Measurements from ENCODE around the gene INMT. TPM values are rescaled to one million over a fixed set of nuclear protein-coding genes. Genes with fewer than 3 reads are reported as not detected.

The INMT gene
- total and polyA plus RNA-seq, 2 experiments from 2014 or later, result 0.09 TPM; not detected in 1

- in situ Hi-C loops (cut with MboI), result no loop called here
- peaks cover 46% of the 10 kb centered on the region for H3K27me3 ChIP-seq (replicated peaks; ENCODE audit: insufficient read depth)
- H4K20me1 ChIP-seq (ENCODE audit: insufficient read depth), result no peaks in the 10 kb centered on the region
- no peaks in the 10 kb centered on the region for H3K79me2 ChIP-seq (ENCODE audit: insufficient read depth)
- no peaks in the 10 kb centered on the region for H3K9me2 ChIP-seq (ENCODE audit: insufficient read depth)
- TF ChIP-seq EZH2 (IDR thresholded peaks at IDR 0.05; ENCODE audit: insufficient read depth, poor library complexity, severe bottlenecking), result no peak
- TF ChIP-seq EZH2phosphoT487 (IDR thresholded peaks at IDR 0.05; ENCODE audit: insufficient read depth, low read depth), result no peak
- H3K36me3 ChIP-seq (ENCODE audit: low read depth), result no peaks in the 10 kb centered on the region
- no peak for DNase-seq
- no peak overlapping the region for H3K27ac ChIP-seq
- no peak overlapping the region for H3K4me3 ChIP-seq
- no peaks in the 10 kb centered on the region for H3K9me3 ChIP-seq (ENCODE audit: low read depth)
- no peaks in the 10 kb centered on the region for H3K4me1 ChIP-seq (ENCODE audit: insufficient read depth)
- no peak overlapping the region for H3K9ac ChIP-seq
- no peaks in the 10 kb centered on the region for H3F3A ChIP-seq (ENCODE audit: insufficient read depth)
- H3K4me2 ChIP-seq (ENCODE audit: unreplicated experiment), result no peak overlapping the region
- 61 to 63% methylated on average over 6 of the region's 6 CpGs for WGBS, 2 experiments (ENCODE audit: low coverage in 1 of 2, low lambda C conversion rate in 2 of 2, missing lambda C conversion rate in 2 of 2)
- H2AFZ ChIP-seq, result no peak overlapping the region
These were observed 23.3 kb upstream of the INMT start for GRCh38 chr7:30728591-30729100.

- in situ Hi-C loops (cut with MboI), result no loop called here
- H3K27me3 ChIP-seq (replicated peaks; ENCODE audit: insufficient read depth), result peaks cover 45% of the 10 kb centered on the region
- no peak for DNase-seq
These were observed 22.3 kb upstream of the INMT start for GRCh38 chr7:30729642-30730041.

GRCh38 chr7:30730097-30730496 lies 21.8 kb upstream of the INMT start:
- Histone ChIP-seq H3K79me2 (ENCODE audit: insufficient read depth) (no peaks in the 10 kb centered on the region), H3K9me2 (ENCODE audit: insufficient read depth) (no peaks in the 10 kb centered on the region), H3K9ac (no peak overlapping the region), H3F3A (ENCODE audit: insufficient read depth) (no peaks in the 10 kb centered on the region), H4K20me1 (ENCODE audit: insufficient read depth) (no peaks in the 10 kb centered on the region), H3K4me1 (ENCODE audit: insufficient read depth) (no peaks in the 10 kb centered on the region), H2AFZ (no peak overlapping the region), H3K27me3 (replicated peaks; ENCODE audit: insufficient read depth) (peaks cover 44% of the 10 kb centered on the region), H3K27ac (no peak overlapping the region), H3K4me2 (ENCODE audit: unreplicated experiment) (no peak overlapping the region), H3K36me3 (ENCODE audit: low read depth) (no peaks in the 10 kb centered on the region), H3K9me3 (ENCODE audit: low read depth) (no peaks in the 10 kb centered on the region), H3K4me3 (no peak overlapping the region)
- in situ Hi-C loops (cut with MboI), result no loop called here
- no peak for TF ChIP-seq EZH2 (IDR thresholded peaks at IDR 0.05; ENCODE audit: insufficient read depth, poor library complexity, severe bottlenecking)
- WGBS, 2 experiments (ENCODE audit: low coverage in 1 of 2, low lambda C conversion rate in 2 of 2, missing lambda C conversion rate in 2 of 2), result 64 to 74% methylated on average over 2 of the region's 2 CpGs
- DNase-seq, result no peak

More at GRCh38 chr7:30729642-30730041, 22.3 kb upstream of the INMT start:
- Histone ChIP-seq H3K79me2 (ENCODE audit: insufficient read depth) (no peaks in the 10 kb centered on the region), H3K27ac (no peak overlapping the region), H2AFZ (no peak overlapping the region), H3K4me2 (ENCODE audit: unreplicated experiment) (no peak overlapping the region), H3F3A (ENCODE audit: insufficient read depth) (no peaks in the 10 kb centered on the region), H4K20me1 (ENCODE audit: insufficient read depth) (no peaks in the 10 kb centered on the region), H3K4me1 (ENCODE audit: insufficient read depth) (no peaks in the 10 kb centered on the region), H3K9me3 (ENCODE audit: low read depth) (no peaks in the 10 kb centered on the region), H3K4me3 (no peak overlapping the region), H3K9me2 (ENCODE audit: insufficient read depth) (no peaks in the 10 kb centered on the region), H3K36me3 (ENCODE audit: low read depth) (no peaks in the 10 kb centered on the region), H3K9ac (no peak overlapping the region)
- TF ChIP-seq EZH2 (IDR thresholded peaks at IDR 0.05; ENCODE audit: insufficient read depth, poor library complexity, severe bottlenecking) (no peak), EZH2phosphoT487 (IDR thresholded peaks at IDR 0.05; ENCODE audit: insufficient read depth, low read depth) (no peak)
- WGBS, 2 experiments (ENCODE audit: low coverage in 1 of 2, low lambda C conversion rate in 2 of 2, missing lambda C conversion rate in 2 of 2), result 18 to 23% methylated on average over 2 of the region's 2 CpGs

- Histone ChIP-seq H3K27me3 (replicated peaks; ENCODE audit: insufficient read depth) (peaks cover 45% of the 10 kb centered on the region), H3K36me3 (ENCODE audit: low read depth) (no peaks in the 10 kb centered on the region), H3K9me3 (ENCODE audit: low read depth) (no peaks in the 10 kb centered on the region), H3K4me1 (ENCODE audit: insufficient read depth) (no peaks in the 10 kb centered on the region), H3K9me2 (ENCODE audit: insufficient read depth) (no peaks in the 10 kb centered on the region), H3K79me2 (ENCODE audit: insufficient read depth) (no peaks in the 10 kb centered on the region), H2AFZ (no peak overlapping the region), H3K9ac (no peak overlapping the region), H4K20me1 (ENCODE audit: insufficient read depth) (no peaks in the 10 kb centered on the region), H3K4me3 (no peak overlapping the region), H3K27ac (no peak overlapping the region), H3F3A (ENCODE audit: insufficient read depth) (no peaks in the 10 kb centered on the region), H3K4me2 (ENCODE audit: unreplicated experiment) (no peak overlapping the region)
- DNase-seq, result no peak
- in situ Hi-C loops (cut with MboI), result no loop called here
- 46% methylated on average over 4 of the region's 4 CpGs for WGBS, 2 experiments (ENCODE audit: low coverage in 1 of 2, low lambda C conversion rate in 2 of 2, missing lambda C conversion rate in 2 of 2)
- TF ChIP-seq EZH2 (IDR thresholded peaks at IDR 0.05; ENCODE audit: insufficient read depth, poor library complexity, severe bottlenecking) (no peak), EZH2phosphoT487 (IDR thresholded peaks at IDR 0.05; ENCODE audit: insufficient read depth, low read depth) (no peak)
These were observed 20.9 kb upstream of the INMT start for GRCh38 chr7:30730996-30731395.

GRCh38 chr7:30731581-30731980 lies 20.4 kb upstream of the INMT start:
- no peaks in the 10 kb centered on the region for H3K36me3 ChIP-seq (ENCODE audit: low read depth)
- no peaks in the 10 kb centered on the region for H4K20me1 ChIP-seq (ENCODE audit: insufficient read depth)
- 61 to 68% methylated on average over 11 of the region's 11 CpGs for WGBS, 2 experiments (ENCODE audit: low coverage in 1 of 2, low lambda C conversion rate in 2 of 2, missing lambda C conversion rate in 2 of 2)
- TF ChIP-seq EZH2 (IDR thresholded peaks at IDR 0.05; ENCODE audit: insufficient read depth, poor library complexity, severe bottlenecking), result no peak
- no peak for TF ChIP-seq EZH2phosphoT487 (IDR thresholded peaks at IDR 0.05; ENCODE audit: insufficient read depth, low read depth)
- H3K9me3 ChIP-seq (ENCODE audit: low read depth), result no peaks in the 10 kb centered on the region
- no peaks in the 10 kb centered on the region for H3K9me2 ChIP-seq (ENCODE audit: insufficient read depth)
- H3K4me1 ChIP-seq (ENCODE audit: insufficient read depth), result no peaks in the 10 kb centered on the region
- peaks cover 51% of the 10 kb centered on the region for H3K27me3 ChIP-seq (replicated peaks; ENCODE audit: insufficient read depth)
- H2AFZ ChIP-seq, result no peak overlapping the region
- no peak overlapping the region for H3K4me3 ChIP-seq
- H3K79me2 ChIP-seq (ENCODE audit: insufficient read depth), result no peaks in the 10 kb centered on the region
- no peak overlapping the region for H3K27ac ChIP-seq
- no peak overlapping the region for H3K4me2 ChIP-seq (ENCODE audit: unreplicated experiment)
- in situ Hi-C loops (cut with MboI), result no loop called here
- no peak for DNase-seq
- H3F3A ChIP-seq (ENCODE audit: insufficient read depth), result no peaks in the 10 kb centered on the region
- H3K9ac ChIP-seq, result no peak overlapping the region

Data from GM23248 (cell line).